ENCODE results near the gene RECK. TPM values are rescaled to one million over a fixed set of nuclear protein-coding genes. Genes with fewer than 3 reads are reported as not detected.

The RECK gene
- total RNA-seq, 1 donor from 2014 or later, result 11.7 TPM

GRCh38 chr9:36123515-36123914 lies 86.8 kb downstream of the RECK start:
- DNase-seq (ENCODE audit: extremely low spot score, unreplicated experiment), result no peak
- Mint-ChIP-seq H3K4me3 (no peak overlapping the region), H3K36me3 (peaks cover 3% of the 10 kb centered on the region), H3K27ac (no peak overlapping the region), H3K27me3 (peaks cover 2% of the 10 kb centered on the region), H3K9me3 (no peaks in the 10 kb centered on the region), H3K4me1 (ENCODE audit: unreplicated experiment) (peaks cover 4% of the 10 kb centered on the region)
- TF ChIP-seq, protein P1, sequence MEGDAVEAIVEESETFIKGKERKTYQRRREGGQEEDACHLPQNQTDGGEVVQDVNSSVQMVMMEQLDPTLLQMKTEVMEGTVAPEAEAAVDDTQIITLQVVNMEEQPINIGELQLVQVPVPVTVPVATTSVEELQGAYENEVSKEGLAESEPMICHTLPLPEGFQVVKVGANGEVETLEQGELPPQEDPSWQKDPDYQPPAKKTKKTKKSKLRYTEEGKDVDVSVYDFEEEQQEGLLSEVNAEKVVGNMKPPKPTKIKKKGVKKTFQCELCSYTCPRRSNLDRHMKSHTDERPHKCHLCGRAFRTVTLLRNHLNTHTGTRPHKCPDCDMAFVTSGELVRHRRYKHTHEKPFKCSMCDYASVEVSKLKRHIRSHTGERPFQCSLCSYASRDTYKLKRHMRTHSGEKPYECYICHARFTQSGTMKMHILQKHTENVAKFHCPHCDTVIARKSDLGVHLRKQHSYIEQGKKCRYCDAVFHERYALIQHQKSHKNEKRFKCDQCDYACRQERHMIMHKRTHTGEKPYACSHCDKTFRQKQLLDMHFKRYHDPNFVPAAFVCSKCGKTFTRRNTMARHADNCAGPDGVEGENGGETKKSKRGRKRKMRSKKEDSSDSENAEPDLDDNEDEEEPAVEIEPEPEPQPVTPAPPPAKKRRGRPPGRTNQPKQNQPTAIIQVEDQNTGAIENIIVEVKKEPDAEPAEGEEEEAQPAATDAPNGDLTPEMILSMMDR (conservative IDR thresholded peaks at IDR 0.05), result no peak

GRCh38 chr9:36125062-36125855 lies 88.5 kb downstream of the RECK start:
- H3K27me3 Mint-ChIP-seq, result peaks cover 2% of the 10 kb centered on the region
- DNase-seq (ENCODE audit: extremely low spot score, unreplicated experiment), result no peak
- no peaks in the 10 kb centered on the region for H3K36me3 Mint-ChIP-seq
- H3K9me3 Mint-ChIP-seq, result no peaks in the 10 kb centered on the region
- TF ChIP-seq, protein P1 (conservative IDR thresholded peaks at IDR 0.05), result no peak
- no peaks in the 10 kb centered on the region for H3K4me1 Mint-ChIP-seq (ENCODE audit: unreplicated experiment)
- no peak overlapping the region for H3K27ac Mint-ChIP-seq
- no peak overlapping the region for H3K4me3 Mint-ChIP-seq

- DNase-seq (ENCODE audit: extremely low spot score, unreplicated experiment), result no peak
- Mint-ChIP-seq H3K4me1 (ENCODE audit: unreplicated experiment) (no peaks in the 10 kb centered on the region), H3K27me3 (peaks cover 2% of the 10 kb centered on the region), H3K9me3 (no peaks in the 10 kb centered on the region), H3K36me3 (no peaks in the 10 kb centered on the region), H3K4me3 (no peak overlapping the region), H3K27ac (no peak overlapping the region)
- TF ChIP-seq, protein P1 (conservative IDR thresholded peaks at IDR 0.05), result no peak
These were observed 89.5 kb downstream of the RECK start for GRCh38 chr9:36126016-36126730.

DNA sequence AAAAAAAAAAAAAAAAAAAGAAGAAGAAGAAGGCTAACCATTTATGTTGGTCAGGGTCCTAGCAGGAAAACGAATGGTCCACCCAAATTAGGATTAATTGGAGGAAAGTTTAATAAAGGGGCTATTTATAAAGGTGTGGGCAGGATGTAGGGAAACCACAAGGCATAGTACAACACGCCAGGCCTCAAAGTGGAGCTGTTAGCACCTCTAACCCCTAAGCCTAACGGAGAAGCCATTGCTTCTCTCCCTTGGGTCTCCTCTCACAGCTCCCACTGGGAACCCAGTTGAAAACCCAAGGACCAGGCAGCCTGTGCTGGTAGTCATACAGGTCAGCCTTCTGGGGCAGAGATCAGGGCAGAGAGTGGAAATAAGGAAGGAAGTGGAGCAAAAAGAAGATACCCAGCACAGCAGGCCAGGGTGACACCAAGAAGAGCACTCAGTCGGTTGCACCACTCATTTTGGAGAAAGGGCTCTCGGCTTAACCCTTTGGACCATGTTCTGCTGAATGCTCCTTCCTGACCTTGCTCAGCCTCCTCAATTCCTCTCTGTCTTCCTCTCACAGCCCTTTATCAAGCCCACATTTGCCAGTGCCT lies 91.0 kb downstream of the RECK start:
- no peak for DNase-seq (ENCODE audit: extremely low spot score, unreplicated experiment)
- Mint-ChIP-seq H3K27ac (no peak overlapping the region), H3K4me3 (no peak overlapping the region), H3K9me3 (no peaks in the 10 kb centered on the region), H3K36me3 (no peaks in the 10 kb centered on the region), H3K27me3 (peaks cover 8% of the 10 kb centered on the region), H3K4me1 (ENCODE audit: unreplicated experiment) (no peaks in the 10 kb centered on the region)
- TF ChIP-seq, protein P1 (conservative IDR thresholded peaks at IDR 0.05), result no peak

DNA sequence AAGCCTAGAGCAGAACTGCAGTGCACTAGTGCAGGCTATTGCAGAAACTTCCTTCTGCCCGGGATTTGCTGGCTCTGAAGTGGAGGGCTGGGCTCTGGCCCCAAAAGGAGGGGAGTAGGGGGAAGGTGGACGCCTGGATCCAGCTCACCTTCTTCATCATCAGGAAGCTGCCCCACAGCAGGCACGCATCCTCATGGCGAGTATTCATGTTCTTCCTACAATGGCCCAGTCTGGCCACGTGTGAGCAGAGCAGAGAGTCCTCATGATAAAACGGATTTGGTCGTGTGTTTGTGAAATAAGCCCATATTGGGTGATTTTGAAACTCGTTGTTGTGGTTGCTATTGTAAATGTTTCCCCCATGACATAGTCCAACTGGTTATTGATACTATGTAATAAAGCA lies 91.6 kb downstream of the RECK start:
- Mint-ChIP-seq H3K36me3 (no peaks in the 10 kb centered on the region), H3K9me3 (no peaks in the 10 kb centered on the region), H3K27ac (no peak overlapping the region), H3K4me3 (no peak overlapping the region), H3K27me3 (peaks cover 9% of the 10 kb centered on the region), H3K4me1 (ENCODE audit: unreplicated experiment) (no peaks in the 10 kb centered on the region)
- DNase-seq (ENCODE audit: extremely low spot score, unreplicated experiment), result no peak
- TF ChIP-seq, protein P1 (conservative IDR thresholded peaks at IDR 0.05), result no peak

Data from type B pancreatic cell (in vitro differentiated cells).